Colonic mucosa (tissue), 4 donors: ENCODE data around the gene HIPK3. TPM values are rescaled to one million over a fixed set of nuclear protein-coding genes. Genes with fewer than 3 reads are reported as not detected.

ENCODE experiments used
- DNase-seq: peaks from one replicate; pipeline ENCODE4 v3.0.0-alpha.2; 2020
- H3K27ac ChIP-seq: fragments of 200-600 bp; one replicate; pipeline ENCODE4 v1.8.0; 2021
- H3K27me3 ChIP-seq: fragments of 200-600 bp; one replicate; pipeline ENCODE4 v1.8.0; 2021
- H3K36me3 ChIP-seq: fragments of 200-600 bp; one replicate; pipeline ENCODE4 v1.8.0; 2021
- H3K4me1 ChIP-seq: fragments of 200-600 bp; one replicate; pipeline ENCODE4 v1.8.0; 2021; ENCODE audit warnings: mild to moderate bottlenecking
- H3K4me3 ChIP-seq: fragments of 200-600 bp; one replicate; pipeline ENCODE4 v1.8.0; 2021
- H3K9ac ChIP-seq, 2 donors: one replicate each; pipeline ENCODE4 v1.7.0; 2013; ENCODE audit warnings: control low read depth in 2 of 2, low read depth in 2 of 2, low read length in 2 of 2
- H3K9me3 ChIP-seq: fragments of 200-600 bp; one replicate; pipeline ENCODE4 v1.8.0; 2021
- intact Hi-C: fragments of 100-400 bp; cut with DNase I; formaldehyde crosslinking; loops from one replicate; pipeline ENCODE4 v1.14.1; 2022
- total RNA-seq, 2 donors: library from RNA; stranded (reverse); fragmentation: NEBNext Ultra II Directional in 1 of 2; extraction: Animal tissue kit (Norgen Biotek cat#: 25700) in 1 of 2; gene quantifications; one replicate each; pipeline ENCODE4 v1.2.1, GENCODE V29; 2021
- TF ChIP-seq, protein P1 (sequence below): fragments of 200-600 bp; IDR thresholded peaks from one replicate; pipeline ENCODE4 v1.8.0; 2022; ENCODE audit warnings: antibody characterized with exemption, mild to moderate bottlenecking
- donor health status: healthy.
- donor health status: DM: no; HTN: no; CAD: no.
- donor health status: DM: no; HTN: no; CAD: no.

The HIPK3 gene
- total RNA-seq, 2 donors from 2014 or later, result 48.1 to 96.3 TPM

DNA sequence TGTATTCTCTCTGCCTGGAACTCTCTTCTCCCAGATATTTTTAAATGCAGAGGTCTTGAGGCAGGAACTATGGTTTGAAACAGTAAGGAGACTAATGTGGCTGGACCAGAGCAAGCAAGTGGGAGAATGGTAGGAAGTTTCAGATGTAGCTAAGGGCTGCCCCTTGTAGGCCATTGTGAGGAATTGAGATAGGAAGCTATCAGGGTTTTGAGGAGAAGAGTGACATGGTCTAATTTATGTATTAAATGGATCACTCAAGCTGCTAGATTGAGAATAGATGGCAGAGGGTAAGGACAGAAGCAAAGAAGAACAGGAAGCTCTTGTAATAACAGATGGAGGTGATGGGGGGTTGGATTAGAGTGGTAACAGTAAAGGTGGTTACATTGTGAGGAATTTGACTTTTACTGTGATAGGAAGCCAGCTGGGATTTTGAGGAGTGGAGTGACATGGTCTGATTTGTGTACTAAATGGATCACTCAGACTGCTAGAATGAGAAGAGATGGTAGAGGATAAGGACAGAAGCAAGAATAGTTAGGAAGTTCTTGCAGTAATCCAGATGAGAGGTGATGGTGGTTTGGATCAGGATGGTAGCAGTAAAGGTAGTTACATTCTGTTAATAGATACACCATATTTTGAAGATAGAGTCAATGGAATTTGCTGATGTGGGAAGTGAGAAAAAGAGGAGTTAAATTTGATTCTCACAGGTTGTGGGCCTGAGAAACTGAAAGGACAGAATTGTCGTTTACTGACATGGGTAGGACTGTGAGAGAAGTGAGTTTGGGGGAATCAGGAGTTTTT lies 63.0 kb downstream of the HIPK3 start:
- Histone ChIP-seq H3K4me3 (no peak overlapping the region), H3K9ac (no peak overlapping the region), H3K4me1 (no peaks in the 10 kb centered on the region), H3K36me3 (no peaks in the 10 kb centered on the region), H3K27me3 (no peaks in the 10 kb centered on the region), H3K27ac (no peak overlapping the region), H3K9me3 (no peaks in the 10 kb centered on the region)
- intact Hi-C loops, result no loop called here
- DNase-seq, result no peak
- TF ChIP-seq, protein P1, sequence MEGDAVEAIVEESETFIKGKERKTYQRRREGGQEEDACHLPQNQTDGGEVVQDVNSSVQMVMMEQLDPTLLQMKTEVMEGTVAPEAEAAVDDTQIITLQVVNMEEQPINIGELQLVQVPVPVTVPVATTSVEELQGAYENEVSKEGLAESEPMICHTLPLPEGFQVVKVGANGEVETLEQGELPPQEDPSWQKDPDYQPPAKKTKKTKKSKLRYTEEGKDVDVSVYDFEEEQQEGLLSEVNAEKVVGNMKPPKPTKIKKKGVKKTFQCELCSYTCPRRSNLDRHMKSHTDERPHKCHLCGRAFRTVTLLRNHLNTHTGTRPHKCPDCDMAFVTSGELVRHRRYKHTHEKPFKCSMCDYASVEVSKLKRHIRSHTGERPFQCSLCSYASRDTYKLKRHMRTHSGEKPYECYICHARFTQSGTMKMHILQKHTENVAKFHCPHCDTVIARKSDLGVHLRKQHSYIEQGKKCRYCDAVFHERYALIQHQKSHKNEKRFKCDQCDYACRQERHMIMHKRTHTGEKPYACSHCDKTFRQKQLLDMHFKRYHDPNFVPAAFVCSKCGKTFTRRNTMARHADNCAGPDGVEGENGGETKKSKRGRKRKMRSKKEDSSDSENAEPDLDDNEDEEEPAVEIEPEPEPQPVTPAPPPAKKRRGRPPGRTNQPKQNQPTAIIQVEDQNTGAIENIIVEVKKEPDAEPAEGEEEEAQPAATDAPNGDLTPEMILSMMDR, result no peak

DNA sequence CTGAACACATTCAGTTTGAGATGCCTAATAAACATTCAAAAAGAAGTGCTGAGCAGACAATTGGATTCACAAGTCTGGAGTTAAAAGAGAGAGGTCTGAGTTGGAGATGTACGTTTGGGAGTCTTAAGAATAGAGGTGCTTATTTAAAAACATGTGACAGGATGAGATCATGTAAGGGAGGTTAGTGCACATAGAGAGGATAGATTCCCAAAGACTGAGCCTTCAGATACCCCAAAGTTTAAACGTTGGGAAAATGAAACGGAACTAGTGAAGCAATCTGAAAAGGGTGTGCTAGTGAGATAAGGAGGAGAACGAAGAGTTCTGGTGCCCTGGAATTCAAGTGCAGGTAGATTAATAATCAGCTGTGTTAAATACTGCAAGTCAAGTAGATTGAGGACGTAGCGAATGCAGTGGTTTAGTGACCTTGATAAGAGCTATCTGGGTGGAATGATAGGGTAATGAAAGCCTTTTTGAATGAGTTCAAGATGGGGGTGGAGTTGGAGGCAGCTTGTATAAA lies 63.7 kb downstream of the HIPK3 start:
- intact Hi-C loops, result no loop called here
- Histone ChIP-seq H3K9me3 (no peaks in the 10 kb centered on the region), H3K36me3 (no peaks in the 10 kb centered on the region), H3K4me3 (no peak overlapping the region), H3K9ac (no peak overlapping the region), H3K4me1 (no peaks in the 10 kb centered on the region), H3K27me3 (no peaks in the 10 kb centered on the region), H3K27ac (no peak overlapping the region)
- TF ChIP-seq, protein P1, result no peak
- DNase-seq, result no peak

DNA sequence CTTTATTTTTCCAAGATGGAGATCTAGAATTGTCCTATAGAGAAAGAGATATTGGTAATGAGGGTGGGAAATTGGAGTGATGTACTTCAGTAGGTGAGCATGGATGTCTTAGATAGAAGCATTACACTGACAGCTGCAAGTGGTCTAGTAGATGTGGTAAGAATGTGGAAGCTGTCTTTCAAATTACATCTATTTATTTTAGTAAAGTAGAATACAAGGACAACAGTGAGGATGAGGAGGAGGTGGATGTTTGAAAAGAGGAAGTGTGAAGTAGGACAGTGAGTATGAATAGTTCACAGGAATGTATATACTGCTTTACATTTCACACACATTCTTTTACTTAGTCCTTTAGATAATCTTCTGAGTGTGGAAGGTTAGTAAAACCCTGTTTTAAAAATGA lies 64.2 kb downstream of the HIPK3 start:
- no peak overlapping the region for H3K4me3 ChIP-seq
- no peak overlapping the region for H3K27ac ChIP-seq
- no peak overlapping the region for H3K9ac ChIP-seq
- no peaks in the 10 kb centered on the region for H3K9me3 ChIP-seq
- no peaks in the 10 kb centered on the region for H3K36me3 ChIP-seq
- DNase-seq, result no peak
- no peaks in the 10 kb centered on the region for H3K27me3 ChIP-seq
- TF ChIP-seq, protein P1, result no peak
- H3K4me1 ChIP-seq, result no peaks in the 10 kb centered on the region
- intact Hi-C loops, result no loop called here

DNA sequence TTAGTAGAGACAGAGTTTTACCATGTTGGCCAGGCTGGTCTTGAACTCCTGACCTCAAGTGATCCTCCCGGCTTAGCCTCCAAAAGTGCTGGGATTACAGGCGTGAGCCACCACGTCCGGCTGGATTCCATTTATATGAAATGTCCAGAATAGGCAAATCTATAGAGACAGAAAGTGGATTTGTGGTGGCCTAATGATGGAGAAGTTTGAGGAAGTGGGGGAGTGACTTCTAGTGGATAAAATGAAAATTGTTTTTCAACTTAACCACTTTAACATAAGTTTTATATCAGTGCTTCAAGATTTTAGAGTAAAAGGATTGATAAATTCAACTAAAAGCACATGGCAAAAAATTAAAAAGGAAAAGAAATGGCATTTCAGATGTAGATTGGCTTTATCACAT lies 66.2 kb downstream of the HIPK3 start:
- Histone ChIP-seq H3K9ac (no peak overlapping the region), H3K4me3 (no peak overlapping the region), H3K27ac (no peak overlapping the region), H3K9me3 (no peaks in the 10 kb centered on the region), H3K4me1 (no peaks in the 10 kb centered on the region), H3K27me3 (no peaks in the 10 kb centered on the region), H3K36me3 (no peaks in the 10 kb centered on the region)
- DNase-seq, result no peak
- TF ChIP-seq, protein P1, result no peak
- intact Hi-C loops, result no loop called here

DNA sequence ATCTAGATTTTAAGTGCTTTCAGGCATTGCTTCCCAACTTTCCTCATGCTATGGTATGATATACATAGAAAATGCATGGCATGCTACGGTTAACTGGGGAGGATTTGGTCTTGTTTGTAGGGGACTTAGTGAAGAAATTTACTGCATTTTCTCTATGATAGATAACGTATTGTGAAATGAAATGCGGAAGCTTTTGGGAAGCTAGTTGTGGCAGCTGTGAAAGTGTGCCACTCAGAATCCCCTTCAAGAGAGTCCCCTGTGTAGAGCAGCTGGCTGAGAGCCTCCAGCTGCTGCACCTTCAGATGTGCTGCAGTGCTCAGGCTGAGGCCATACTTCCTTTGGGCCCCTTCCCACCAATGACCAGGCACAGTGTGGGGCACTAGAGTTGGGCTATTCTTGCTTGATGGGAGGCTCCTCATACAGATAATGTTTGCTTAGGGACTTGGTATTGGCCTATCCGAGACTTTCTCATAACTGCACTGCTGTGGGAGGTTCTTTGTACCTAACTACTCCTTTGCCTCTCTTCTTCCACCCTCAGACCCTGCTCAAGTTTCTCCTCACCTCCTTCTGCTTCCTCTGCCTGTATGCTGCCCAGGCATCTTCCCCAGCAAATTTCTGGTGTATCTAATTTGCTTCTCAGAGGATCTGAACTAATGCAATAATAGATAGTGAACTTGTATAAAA lies 67.3 kb downstream of the HIPK3 start:
- Histone ChIP-seq H3K27ac (no peak overlapping the region), H3K36me3 (no peaks in the 10 kb centered on the region), H3K9ac (no peak overlapping the region), H3K4me1 (no peaks in the 10 kb centered on the region), H3K27me3 (no peaks in the 10 kb centered on the region), H3K4me3 (no peak overlapping the region), H3K9me3 (no peaks in the 10 kb centered on the region)
- TF ChIP-seq, protein P1, result no peak
- intact Hi-C loops, result no loop called here
- no peak for DNase-seq
